Naive thymus-derived CD8-positive, alpha-beta T cell (primary cell): ENCODE data around the gene LCLAT1. TPM values are rescaled to one million over a fixed set of nuclear protein-coding genes. Genes with fewer than 3 reads are reported as not detected.
A peak's percentile ranks its signal among the peaks of the same experiment; 100 is the strongest.
"Not testable (repeated sequence)": the region's sequence is repeated elsewhere in the genome, so short reads cannot be mapped to it uniquely, and the experiment has no call there.

Experiments
- ATAC-seq, 2 donors: fragments of 150-1000 bp; cut with Tn5 transposase in 1 of 2; sonication (Bioruptor Pico), chemical (Tn5 transposase) in 1 of 2; 1 replicate in 1 of 2; 2 replicates in 1 of 2; pipeline ENCODE4 v1.10.0; 2021; ENCODE audit warnings: mild to moderate bottlenecking in 2 of 2, moderate library complexity in 2 of 2
- POLR2A ChIA-PET: fragments of 350-600 bp; sonication (Branson Sonifier 250); formaldehyde crosslinking; loops from one replicate; lab custom pipeline; 2021; ENCODE audit warnings: antibody characterized with exemption; lab: Charles Lee
- DNase-seq, 10 donors: peaks; one replicate each; pipeline versions ENCODE4 v3.0.0 to v3.0.0-alpha.2; 2020 to 2022
- H3K27ac Mint-ChIP-seq, 10 donors: one replicate each; pipeline ENCODE4 v1.8.0; 2020 to 2022; ENCODE audit warnings: mild to moderate bottlenecking in 10 of 10, mixed read lengths in 10 of 10, moderate library complexity in 4 of 10, inconsistent platforms in 1 of 10
- H3K27me3 Mint-ChIP-seq, 5 donors: one replicate each; pipeline ENCODE4 v1.8.0; 2021 to 2022; ENCODE audit warnings: mixed read lengths in 5 of 5
- H3K36me3 Mint-ChIP-seq, 3 donors: one replicate each; pipeline ENCODE4 v1.8.0; 2020 to 2022; ENCODE audit warnings: mixed read lengths in 3 of 3, mild to moderate bottlenecking in 2 of 3, inconsistent platforms in 1 of 3
- H3K4me1 Mint-ChIP-seq, 4 donors: one replicate each; pipeline ENCODE4 v1.8.0; 2021 to 2022; ENCODE audit warnings: mixed read lengths in 4 of 4
- H3K4me3 Mint-ChIP-seq, 10 donors: one replicate each; pipeline ENCODE4 v1.8.0; 2020 to 2022; ENCODE audit warnings: mild to moderate bottlenecking in 10 of 10, mixed read lengths in 10 of 10, moderate library complexity in 6 of 10, inconsistent platforms in 1 of 10
- H3K9me3 Mint-ChIP-seq, 9 donors: one replicate each; pipeline ENCODE4 v1.8.0; 2020 to 2022; ENCODE audit warnings: mixed read lengths in 9 of 9, mild to moderate bottlenecking in 3 of 9, inconsistent platforms in 1 of 9, moderate library complexity in 1 of 9
- polyA plus RNA-seq, 3 donors: library from polyadenylated mRNA; unstranded; fragments of 300-500 nt; fragmentation: Illumina TruSeq; gene quantifications; one replicate each; pipeline ENCODE4 v1.2.3, GENCODE V29; 2021
- total RNA-seq, 8 experiments: library from RNA in 2 of 8; stranded (reverse) in 2 of 8; gene quantifications; one replicate each; pipeline ENCODE4 v1.2.3 and lab custom pipeline; 2021 to 2026

LCLAT1 gene
- total and polyA plus RNA-seq, 5 experiments from 2014 or later = 12.4 to 28.2 (median 20.8) TPM

DNA sequence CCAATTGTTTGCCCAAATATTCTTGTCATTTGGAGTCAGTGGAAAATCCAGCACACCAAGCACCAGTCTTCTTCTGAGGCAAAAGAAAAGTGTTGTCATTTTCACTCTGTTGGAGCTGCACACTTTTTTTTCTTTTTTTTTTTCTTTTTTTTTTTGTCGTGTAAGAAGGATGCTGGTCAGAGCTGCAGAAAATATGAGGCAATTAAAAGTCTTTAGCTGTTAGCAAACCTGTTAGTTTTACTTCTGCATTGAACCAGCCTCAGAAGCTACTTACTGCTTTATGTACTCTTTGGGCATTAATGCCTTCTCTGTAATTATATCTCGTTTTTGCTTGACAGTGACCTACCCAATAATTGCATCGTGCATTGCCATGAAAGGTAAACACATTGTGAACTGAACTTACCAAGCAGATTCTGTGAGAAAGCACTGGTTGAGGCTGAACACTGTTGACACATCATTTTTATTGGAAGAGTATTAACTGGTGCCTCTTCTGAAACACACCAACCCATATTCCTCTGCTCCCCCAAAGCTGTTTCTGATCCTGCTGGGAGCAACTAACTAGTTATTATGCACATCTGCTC lies 194.8 kb downstream of the LCLAT1 start:
- peaks cover 0 to 10% (median 9%) of the 10 kb centered on the region in 4 donors for H3K4me1 Mint-ChIP-seq
- ATAC-seq (no peak), DNase-seq (no peak)
- peak overlapping the region in 2 of 10 donors; percentile 26 to 29 for H3K27ac Mint-ChIP-seq
- no peak overlapping the region for H3K4me3 Mint-ChIP-seq
- H3K36me3 Mint-ChIP-seq = peaks cover 0 to 46% (median 0%) of the 10 kb centered on the region in 3 donors
- H3K9me3 Mint-ChIP-seq = no peaks in the 10 kb centered on the region
- H3K27me3 Mint-ChIP-seq = no peaks in the 10 kb centered on the region
- POLR2A ChIA-PET = interaction anchor here (0.7 kb wide), 1 partner anchor 557 kb away, joined by 3 read pairs; no protein-coding TSS in a partner anchor

DNA sequence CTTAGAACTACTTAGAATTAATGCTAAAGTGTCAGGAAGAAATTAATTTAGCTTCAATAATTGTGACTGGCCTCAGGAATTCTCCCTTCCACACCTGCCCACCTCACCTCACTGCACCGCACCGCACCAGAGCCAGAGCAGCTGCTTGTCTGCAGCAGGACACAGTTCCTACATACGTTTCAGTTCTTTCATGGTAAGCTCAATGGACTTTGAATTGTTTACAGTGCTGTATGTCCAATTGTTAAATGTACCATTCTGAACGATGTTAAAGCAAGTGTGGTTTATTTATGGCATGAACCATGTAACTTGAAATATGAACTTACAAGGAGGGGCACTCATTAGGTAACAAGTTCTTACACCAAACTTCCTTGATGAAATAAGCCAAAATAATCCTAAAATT lies 196.0 kb downstream of the LCLAT1 start:
- H3K27me3 Mint-ChIP-seq, H3K4me1 Mint-ChIP-seq, ATAC-seq, H3K27ac Mint-ChIP-seq, DNase-seq, POLR2A ChIA-PET, H3K9me3 Mint-ChIP-seq, H3K4me3 Mint-ChIP-seq: not testable (repeated sequence)
- peaks cover 0 to 41% (median 0%) of the 10 kb centered on the region in 3 donors for H3K36me3 Mint-ChIP-seq

DNA sequence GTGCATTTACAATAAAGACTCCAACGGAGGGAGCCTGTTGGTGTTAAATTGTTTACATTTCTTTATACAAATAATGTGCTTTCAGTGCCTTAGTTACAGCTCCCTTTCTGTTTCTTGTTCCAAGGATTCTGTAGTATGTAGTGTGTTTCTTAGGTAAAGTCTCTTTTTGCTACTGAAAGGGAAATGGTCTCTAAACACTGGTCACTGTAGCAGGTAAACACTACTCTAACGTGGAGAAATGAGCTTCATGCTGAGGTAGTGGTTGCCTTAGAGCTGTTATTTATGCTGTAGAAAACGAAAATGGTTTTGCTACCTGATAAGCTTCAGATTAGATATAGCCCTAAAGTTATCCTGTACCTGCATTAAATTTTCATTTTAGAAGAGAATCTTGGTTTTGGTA lies 196.6 kb downstream of the LCLAT1 start:
- ATAC-seq = no peak
- POLR2A ChIA-PET = no interaction called here
- Mint-ChIP-seq H3K27me3 (no peaks in the 10 kb centered on the region), H3K4me3 (no peak overlapping the region), H3K9me3 (no peaks in the 10 kb centered on the region), H3K4me1 (peaks cover 0 to 9% (median 5%) of the 10 kb centered on the region in 4 donors), H3K27ac (peak overlapping the region in 2 of 10 donors; percentile 28 to 41), H3K36me3 (peaks cover 0 to 36% (median 0%) of the 10 kb centered on the region in 3 donors)
- no peak for DNase-seq

DNA sequence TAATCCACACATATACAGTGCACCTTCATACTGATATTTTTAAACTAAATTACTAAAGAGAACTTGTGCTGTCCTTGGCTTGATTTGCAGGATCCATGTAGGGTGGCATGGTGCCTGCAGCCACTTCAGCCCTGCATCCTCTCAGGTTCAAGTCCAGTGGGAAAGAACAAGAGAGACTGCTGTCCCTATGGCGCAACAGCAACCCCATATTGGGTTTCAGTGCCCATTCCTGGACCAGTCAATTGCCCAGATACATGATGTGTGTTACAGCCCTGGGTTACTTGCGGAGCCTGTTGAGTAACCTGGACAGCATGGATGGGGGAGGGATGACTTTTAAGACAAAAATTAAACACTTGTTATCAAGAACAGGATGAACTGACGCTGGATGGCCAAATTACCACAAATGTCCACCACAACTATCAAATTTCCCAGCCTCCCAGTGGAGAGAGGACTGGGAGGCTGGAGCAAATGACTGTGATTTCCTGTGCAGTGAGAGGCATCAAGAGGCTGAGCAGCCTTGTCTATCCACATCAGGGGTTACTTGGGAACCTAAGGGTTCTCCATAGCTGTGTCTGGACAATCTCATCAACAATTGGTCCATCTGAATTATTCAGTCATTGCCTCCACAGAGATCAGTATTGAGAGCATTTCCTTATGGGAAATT lies 198.2 kb downstream of the LCLAT1 start:
- no peak for DNase-seq
- Mint-ChIP-seq H3K27ac (peak overlapping the region in 1 of 10 donors; percentile 17), H3K27me3 (no peaks in the 10 kb centered on the region), H3K4me3 (no peak overlapping the region), H3K36me3 (peaks cover 0 to 28% (median 0%) of the 10 kb centered on the region in 3 donors), H3K4me1 (peaks cover 0 to 9% (median 1%) of the 10 kb centered on the region in 4 donors), H3K9me3 (no peaks in the 10 kb centered on the region)
- ATAC-seq = no peak
- POLR2A ChIA-PET = no interaction called here

DNA sequence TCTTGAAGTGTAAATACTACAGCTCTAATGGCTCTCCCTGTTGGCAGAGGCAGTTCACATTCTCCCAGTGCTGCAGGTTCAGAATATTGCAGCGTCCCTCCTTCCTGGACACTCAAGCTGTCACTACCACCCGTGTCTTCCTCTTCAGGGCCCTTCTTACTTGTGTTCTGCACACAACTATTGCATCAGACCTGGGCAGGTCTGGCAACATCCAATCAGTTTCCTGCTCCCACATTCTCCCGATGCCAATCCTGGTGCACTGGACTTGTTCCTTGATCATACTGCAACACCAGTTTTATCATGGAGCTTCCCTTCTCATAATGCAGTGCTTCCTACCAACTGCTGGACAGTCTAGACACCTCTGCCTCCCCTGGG lies 198.7 kb downstream of the LCLAT1 start:
- Mint-ChIP-seq H3K36me3 (peaks cover 0 to 23% (median 0%) of the 10 kb centered on the region in 3 donors), H3K27ac (peak overlapping the region in 1 of 10 donors; percentile 4), H3K4me3 (no peak overlapping the region), H3K9me3 (no peaks in the 10 kb centered on the region), H3K4me1 (peaks cover 0 to 9% (median 1%) of the 10 kb centered on the region in 4 donors), H3K27me3 (no peaks in the 10 kb centered on the region)
- no peak for ATAC-seq
- DNase-seq = no peak
- POLR2A ChIA-PET = interaction anchor here (0.6 kb wide), 1 partner anchor 19 kb away, joined by 3 read pairs; no protein-coding TSS in a partner anchor

DNA sequence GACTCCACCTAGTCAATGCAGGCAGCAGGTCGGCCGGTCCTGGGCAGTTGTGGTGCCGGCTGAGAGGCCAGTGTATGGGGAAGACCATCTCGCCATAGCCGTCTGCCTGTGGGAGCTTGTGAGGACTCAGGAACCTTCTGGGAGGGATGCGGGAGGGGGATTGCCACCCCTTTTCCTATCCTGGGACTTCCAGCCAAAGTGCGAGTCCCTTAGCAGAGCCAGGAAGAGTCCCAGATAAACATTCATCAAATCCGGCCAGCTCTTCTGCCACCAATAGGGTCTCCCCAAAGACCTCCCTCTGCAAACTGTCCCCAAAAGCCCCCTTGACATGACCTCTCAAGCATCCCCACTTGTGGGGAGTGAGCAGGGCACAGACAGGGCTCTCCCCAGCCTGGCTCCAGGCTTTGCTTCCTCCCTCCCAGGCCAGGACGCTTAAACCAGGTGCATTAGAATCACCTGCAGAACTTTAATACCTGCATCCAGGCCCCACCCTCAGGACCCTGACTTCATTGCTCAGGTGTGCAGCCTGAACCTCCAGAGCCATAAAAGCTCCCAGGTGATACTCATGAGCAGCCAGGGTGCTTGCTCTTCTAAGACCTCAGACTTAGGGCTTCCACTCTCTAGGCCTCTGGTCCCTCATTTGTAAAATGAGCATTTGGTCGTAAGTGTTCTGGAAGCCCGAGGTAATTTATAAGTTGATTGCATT lies 200.9 kb downstream of the LCLAT1 start:
- H3K36me3 Mint-ChIP-seq = peaks cover 0 to 4% (median 0%) of the 10 kb centered on the region in 3 donors
- DNase-seq (no peak), ATAC-seq (no peak)
- H3K27ac Mint-ChIP-seq = no peak overlapping the region
- H3K27me3 Mint-ChIP-seq = peaks cover 0 to 4% (median 0%) of the 10 kb centered on the region in 5 donors
- H3K4me3 Mint-ChIP-seq = no peak overlapping the region
- no peaks in the 10 kb centered on the region for H3K9me3 Mint-ChIP-seq
- POLR2A ChIA-PET = no interaction called here
- peaks cover 0 to 3% (median 0%) of the 10 kb centered on the region in 4 donors for H3K4me1 Mint-ChIP-seq

DNA sequence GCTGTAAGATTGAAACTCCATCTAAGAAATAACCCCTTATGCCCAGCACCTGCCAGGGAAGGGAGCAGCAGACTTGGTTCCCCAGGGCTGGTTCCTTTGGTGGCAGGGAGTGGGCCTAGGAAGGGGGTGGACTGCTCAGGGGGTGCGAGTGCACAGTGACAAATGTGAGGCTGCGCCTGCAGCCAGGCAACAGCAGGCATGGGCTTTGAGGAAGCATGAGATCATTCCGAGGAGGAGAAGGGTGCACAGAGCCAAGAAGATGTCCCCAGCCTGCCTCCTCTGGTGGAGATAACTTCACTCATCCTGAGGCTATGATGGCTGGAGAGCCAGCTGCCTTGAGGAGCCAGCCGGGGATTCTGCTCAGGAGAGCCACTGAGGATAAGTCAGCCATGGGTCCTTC lies 202.2 kb downstream of the LCLAT1 start:
- Mint-ChIP-seq H3K4me3 (no peak overlapping the region), H3K27ac (no peak overlapping the region), H3K4me1 (peaks cover 0 to 3% (median 0%) of the 10 kb centered on the region in 4 donors), H3K9me3 (no peaks in the 10 kb centered on the region), H3K27me3 (peaks cover 0 to 4% (median 0%) of the 10 kb centered on the region in 5 donors), H3K36me3 (peaks cover 0 to 4% (median 0%) of the 10 kb centered on the region in 3 donors)
- no peak for DNase-seq
- no peak for ATAC-seq
- POLR2A ChIA-PET = no interaction called here

DNA sequence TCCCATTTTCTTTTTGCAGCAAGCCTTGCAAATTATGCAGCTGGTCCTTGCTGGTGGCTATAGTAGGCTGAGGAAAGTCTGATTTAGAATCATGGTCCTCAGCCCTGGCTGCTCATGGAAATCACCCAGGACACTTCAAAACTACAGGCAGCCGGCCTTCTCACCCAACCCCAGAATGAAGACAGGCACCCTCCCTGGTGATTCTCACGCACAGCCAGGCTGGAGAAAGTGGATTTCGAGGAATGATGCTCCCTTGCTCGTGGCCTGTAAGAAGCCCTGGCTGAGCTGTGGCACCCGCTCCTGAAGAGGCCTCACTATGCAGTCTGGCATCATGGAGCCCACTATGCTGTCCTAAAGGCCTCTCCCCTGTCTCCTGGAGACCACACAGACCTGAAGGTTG lies 202.8 kb downstream of the LCLAT1 start:
- Mint-ChIP-seq H3K4me1 (peaks cover 0 to 3% (median 0%) of the 10 kb centered on the region in 4 donors), H3K4me3 (no peak overlapping the region), H3K9me3 (no peaks in the 10 kb centered on the region), H3K36me3 (no peaks in the 10 kb centered on the region), H3K27ac (no peak overlapping the region), H3K27me3 (peaks cover 0 to 4% (median 0%) of the 10 kb centered on the region in 5 donors)
- DNase-seq (no peak), ATAC-seq (no peak)
- POLR2A ChIA-PET = no interaction called here

DNA sequence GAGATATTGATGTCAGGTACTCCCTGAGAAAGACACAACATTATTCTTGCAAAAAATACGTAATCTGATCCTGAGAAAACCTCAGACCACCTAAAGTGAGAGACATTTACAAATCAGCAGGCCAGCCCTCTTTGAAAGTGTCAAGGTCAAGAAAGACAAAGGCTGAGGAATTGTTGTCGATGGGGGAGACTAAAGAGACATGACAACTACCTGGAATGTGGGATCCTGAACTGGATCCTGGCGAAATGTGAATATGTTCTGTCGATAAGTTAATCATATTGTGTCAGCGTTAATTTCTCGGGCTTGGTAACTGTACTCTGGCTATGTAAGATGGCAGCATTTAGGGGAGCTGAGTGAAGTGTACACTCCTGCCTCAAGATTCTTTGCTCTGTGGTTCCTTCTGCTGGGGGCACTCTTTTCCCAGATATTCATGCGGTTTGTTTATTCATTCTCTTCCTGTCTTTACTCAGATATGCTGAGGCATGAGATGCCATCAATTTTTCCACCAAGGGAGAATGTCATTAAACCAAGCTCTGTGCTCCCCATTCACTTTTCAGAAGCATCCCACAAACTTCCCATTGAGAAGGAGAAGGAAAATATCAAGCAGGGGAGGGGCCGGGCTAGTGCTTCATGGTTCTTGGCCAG lies 205.3 kb downstream of the LCLAT1 start:
- no peak for ATAC-seq
- POLR2A ChIA-PET = no interaction called here
- H3K4me1 Mint-ChIP-seq = peaks cover 0 to 1% (median 0%) of the 10 kb centered on the region in 4 donors
- H3K9me3 Mint-ChIP-seq = no peaks in the 10 kb centered on the region
- DNase-seq = no peak
- no peaks in the 10 kb centered on the region for H3K36me3 Mint-ChIP-seq
- H3K4me3 Mint-ChIP-seq = no peak overlapping the region
- peaks cover 0 to 4% (median 0%) of the 10 kb centered on the region in 5 donors for H3K27me3 Mint-ChIP-seq
- H3K27ac Mint-ChIP-seq = no peak overlapping the region

DNA sequence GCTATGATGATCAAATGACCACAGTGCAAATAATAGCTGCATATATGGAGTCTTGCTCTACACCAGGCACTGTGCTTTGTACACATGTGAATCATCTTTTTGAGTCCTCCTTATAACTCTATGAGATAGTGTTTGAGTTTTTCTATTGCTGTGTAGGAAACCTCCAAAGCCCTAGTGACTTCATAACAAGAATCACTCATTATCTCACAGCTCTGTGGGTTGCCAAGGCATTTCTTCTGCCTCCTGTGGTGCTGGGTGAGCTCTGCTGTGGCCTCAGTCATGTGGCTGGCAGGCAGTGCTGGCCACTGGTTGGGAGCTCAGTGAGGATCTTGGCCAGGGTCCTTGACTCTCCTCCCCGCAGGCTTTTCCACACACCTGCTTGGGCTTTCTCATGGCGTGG lies 206.8 kb downstream of the LCLAT1 start:
- ATAC-seq (no peak), DNase-seq (no peak)
- Mint-ChIP-seq H3K36me3 (no peaks in the 10 kb centered on the region), H3K9me3 (no peaks in the 10 kb centered on the region), H3K4me1 (peaks cover 0 to 1% (median 0%) of the 10 kb centered on the region in 4 donors), H3K27ac (peak overlapping the region in 1 of 10 donors; percentile 57), H3K4me3 (no peak overlapping the region), H3K27me3 (peaks cover 0 to 4% (median 0%) of the 10 kb centered on the region in 5 donors)
- POLR2A ChIA-PET = interaction anchor here (0.6 to 1.0 kb wide), 2 partner anchors 15 to 329 kb away, joined by 3 to 5 read pairs; no protein-coding TSS in a partner anchor

DNA sequence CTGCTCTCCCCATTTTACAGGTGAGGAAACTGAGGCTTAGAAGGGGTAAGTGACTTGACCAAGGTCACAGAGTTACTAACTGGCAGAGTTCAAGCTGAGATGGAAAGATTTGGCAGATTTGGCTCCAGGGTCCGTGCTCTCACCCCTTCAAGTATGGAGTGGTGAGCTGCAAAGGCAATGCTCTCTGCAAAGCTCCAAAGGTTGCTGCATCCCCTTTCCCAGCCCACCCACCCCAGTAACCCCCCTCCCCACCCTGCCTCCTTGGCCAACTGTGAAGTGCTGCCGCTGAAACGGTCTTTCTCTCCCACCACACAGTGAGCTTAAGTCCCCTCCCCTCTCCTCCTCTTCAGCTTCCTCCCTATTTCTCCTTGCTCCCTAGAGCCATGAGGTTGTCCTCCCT lies 207.4 kb downstream of the LCLAT1 start:
- ATAC-seq = no peak
- Mint-ChIP-seq H3K4me1 (no peaks in the 10 kb centered on the region), H3K27ac (peak overlapping the region in 1 of 10 donors; percentile 44), H3K4me3 (no peak overlapping the region), H3K9me3 (no peaks in the 10 kb centered on the region), H3K36me3 (no peaks in the 10 kb centered on the region), H3K27me3 (peaks cover 0 to 4% (median 0%) of the 10 kb centered on the region in 5 donors)
- POLR2A ChIA-PET = interaction anchor here (0.6 to 1.0 kb wide), 2 partner anchors 14 to 329 kb away, joined by 3 to 5 read pairs; no protein-coding TSS in a partner anchor
- no peak for DNase-seq

DNA sequence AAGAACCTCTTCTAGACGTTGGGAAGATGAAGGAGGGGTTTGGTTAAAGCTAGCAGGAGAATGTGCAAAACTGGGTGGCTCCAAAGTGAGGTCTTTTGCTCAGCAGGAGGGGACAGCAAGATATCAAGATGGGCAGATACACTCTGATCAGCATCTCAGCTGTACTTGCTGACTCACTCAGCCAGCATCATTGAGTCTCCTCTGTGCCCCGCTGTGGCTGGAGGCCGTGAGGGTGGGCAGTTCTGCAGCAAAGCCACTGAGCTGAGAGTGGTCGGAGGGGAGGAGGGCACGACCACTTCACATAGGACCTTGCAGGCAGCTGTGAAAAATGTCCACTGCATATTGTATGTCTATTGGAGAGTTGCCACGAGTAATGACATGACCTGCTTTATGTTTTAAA lies 208.2 kb downstream of the LCLAT1 start:
- Mint-ChIP-seq H3K4me3 (no peak overlapping the region), H3K36me3 (no peaks in the 10 kb centered on the region), H3K27ac (no peak overlapping the region), H3K27me3 (peaks cover 0 to 6% (median 0%) of the 10 kb centered on the region in 5 donors), H3K9me3 (no peaks in the 10 kb centered on the region), H3K4me1 (no peaks in the 10 kb centered on the region)
- POLR2A ChIA-PET = no interaction called here
- no peak for DNase-seq
- no peak for ATAC-seq
